NCI-H2227 (cell line): ENCODE results near the gene PDCD5.

Experiments
- DNase-seq: peaks from one replicate; lab custom pipeline; 2025; ENCODE audit not compliant: unreplicated experiment; lab: John Stamatoyannopoulos, UW

The PDCD5 gene

DNA sequence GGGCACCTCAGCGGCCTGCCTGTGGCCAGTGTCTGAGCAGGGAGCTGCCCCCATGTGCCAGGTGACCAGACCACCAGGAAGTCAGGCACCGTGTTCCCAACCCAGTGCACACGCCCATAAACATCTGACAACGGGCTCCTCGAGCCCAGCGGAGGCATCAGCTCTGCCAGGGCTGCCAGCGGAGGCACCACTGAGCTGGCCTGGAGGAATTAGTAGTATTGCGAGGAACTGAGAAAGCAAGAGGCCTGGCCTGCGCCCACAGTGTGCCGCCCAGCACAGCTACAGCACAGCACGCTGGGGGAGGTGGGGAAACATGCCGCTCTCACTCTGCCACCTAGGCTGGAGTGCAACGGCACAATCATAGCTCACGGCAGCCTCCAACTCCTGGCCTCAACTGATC is 49.3 kb downstream of the PDCD5 start:
- no peak for DNase-seq

DNA sequence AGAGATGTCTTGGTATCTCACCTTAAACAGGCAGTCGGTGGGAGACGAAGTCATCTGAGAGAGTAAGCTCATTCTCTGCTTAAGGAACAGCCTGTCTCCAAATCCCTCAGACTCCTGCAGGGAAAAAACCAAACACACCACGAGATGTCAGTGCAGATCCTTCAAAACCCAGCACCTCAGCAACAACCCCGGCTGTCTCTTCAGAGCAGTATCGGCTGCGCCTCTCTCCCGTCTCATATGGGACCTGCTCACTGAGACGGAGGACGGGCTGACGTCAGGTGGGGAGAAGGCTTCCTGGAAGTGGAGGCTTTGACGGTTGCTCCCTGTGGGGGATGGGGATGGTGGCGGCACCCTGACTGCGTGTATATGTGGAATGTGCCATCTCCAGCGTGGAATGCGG is 50.4 kb downstream of the PDCD5 start:
- DNase-seq = no peak
